ENCODE results near the gene FGD5. TPM values are rescaled to one million over a fixed set of nuclear protein-coding genes. Genes with fewer than 3 reads are reported as not detected.
"Not testable (repeated sequence)": the region's sequence is repeated elsewhere in the genome, so short reads cannot be mapped to it uniquely, and the experiment has no call there.

Gene FGD5
- total and polyA plus RNA-seq, 7 experiments from 2014 or later, result 0.37 TPM; not detected in 6

DNA sequence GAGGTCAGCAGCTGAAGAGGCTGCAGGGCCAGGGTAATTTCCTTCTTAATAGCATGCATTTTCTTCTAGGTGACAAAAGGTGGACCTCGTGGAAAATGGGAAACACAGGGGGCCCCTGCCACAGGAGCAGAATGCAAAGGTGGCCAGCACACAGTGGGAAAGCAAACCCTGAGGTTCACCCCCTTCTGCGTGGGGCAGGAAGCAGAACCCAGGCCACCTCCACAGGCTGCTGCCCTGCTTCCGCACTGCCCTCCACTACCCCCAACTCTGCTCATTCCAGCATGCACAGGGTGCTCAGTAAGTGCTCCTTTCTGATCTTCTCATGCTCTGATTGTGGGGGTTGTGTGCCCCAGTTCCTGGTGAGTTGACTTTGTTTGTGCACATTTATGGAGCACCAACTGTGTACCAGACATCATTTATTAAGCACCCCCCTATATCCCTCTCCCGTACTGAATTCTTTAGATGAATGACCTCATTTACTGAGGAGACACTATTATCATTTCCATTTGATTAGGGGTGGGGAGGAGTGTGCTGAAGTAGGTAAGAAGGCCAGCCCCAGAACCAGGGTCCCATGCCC, 12.7 kb upstream of the FGD5 start:
- Mint-ChIP-seq H3K36me3 (no peaks in the 10 kb centered on the region), H3K27me3 (peaks cover 19 to 59% (median 28%) of the 10 kb centered on the region in 5 donors), H3K4me1 (peaks cover 0 to 25% (median 10%) of the 10 kb centered on the region in 7 donors), H3K9me3 (peaks cover 0 to 1% (median 0%) of the 10 kb centered on the region in 11 donors), H3K27ac (no peak overlapping the region), H3K4me3 (no peak overlapping the region)
- CTCF ChIA-PET, result no interaction called here
- intact Hi-C loops (cut with micrococcal nuclease), result no loop called here
- POLR2A ChIA-PET, result no interaction called here
- H3K27ac ChIP-seq (ENCODE audit: low read depth, low read length), result no peak overlapping the region
- H3K27me3 ChIP-seq (ENCODE audit: control insufficient read depth in 2 of 2, insufficient read depth in 2 of 2, low read length in 2 of 2), result peaks cover 0 to 3% of the 10 kb centered on the region in 2 donors
- no peaks in the 10 kb centered on the region for H3K9me3 ChIP-seq (ENCODE audit: control insufficient read depth in 2 of 3, low read length in 3 of 3)
- H3K4me3 ChIP-seq (ENCODE audit: low read length), result no peak overlapping the region
- ATAC-seq (no peak), DNase-seq (no peak)
- peaks cover 0 to 2% of the 10 kb centered on the region in 2 donors for H3K4me1 ChIP-seq (ENCODE audit: control insufficient read depth in 2 of 2, insufficient read depth in 2 of 2, low read length in 2 of 2)
- no peaks in the 10 kb centered on the region for H3K36me3 ChIP-seq (ENCODE audit: control insufficient read depth in 2 of 3, insufficient read depth in 3 of 3, low read length in 3 of 3)

DNA sequence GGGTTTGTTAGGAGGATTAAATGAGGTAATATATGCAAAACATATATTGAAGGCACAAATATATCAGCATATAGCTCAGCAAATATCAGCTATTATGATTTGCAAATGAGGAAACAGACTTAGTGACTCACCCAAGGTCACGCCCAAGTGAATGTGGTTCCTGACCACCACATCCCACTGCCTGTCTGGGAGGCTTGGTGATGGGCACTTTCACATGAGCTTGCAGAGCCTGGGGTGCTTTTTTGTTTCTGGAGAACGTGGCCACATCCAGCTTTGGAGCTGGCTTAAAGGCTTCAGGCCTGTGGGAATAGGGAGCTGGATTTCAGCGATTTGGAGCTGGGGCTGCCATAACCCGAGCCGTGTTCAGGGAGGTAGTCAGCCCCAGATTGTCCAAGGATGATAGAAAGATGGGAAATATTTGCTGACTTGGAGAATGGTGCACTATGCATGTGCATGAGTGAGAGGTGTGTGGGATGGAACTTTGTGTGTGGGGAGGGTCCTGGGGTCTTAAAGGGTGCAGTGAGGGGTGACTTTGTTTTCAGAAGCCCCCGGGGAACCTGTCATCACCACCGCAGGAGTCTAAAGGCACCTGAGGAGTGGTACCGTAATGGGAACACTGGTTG, 12.0 kb upstream of the FGD5 start:
- ChIA-PET CTCF (no interaction called here), POLR2A (no interaction called here)
- intact Hi-C loops (cut with micrococcal nuclease), result no loop called here
- H3K4me1 ChIP-seq (ENCODE audit: control insufficient read depth in 2 of 2, insufficient read depth in 2 of 2, low read length in 2 of 2), result peaks cover 0 to 4% of the 10 kb centered on the region in 2 donors
- H3K27me3 ChIP-seq (ENCODE audit: control insufficient read depth in 2 of 2, insufficient read depth in 2 of 2, low read length in 2 of 2), result peaks cover 0 to 3% of the 10 kb centered on the region in 2 donors
- Mint-ChIP-seq H3K4me1 (peaks cover 0 to 25% (median 17%) of the 10 kb centered on the region in 7 donors), H3K36me3 (no peaks in the 10 kb centered on the region), H3K27me3 (peaks cover 24 to 66% (median 32%) of the 10 kb centered on the region in 5 donors), H3K27ac (no peak overlapping the region), H3K4me3 (no peak overlapping the region), H3K9me3 (peaks cover 0 to 1% (median 0%) of the 10 kb centered on the region in 11 donors)
- DNase-seq (no peak), ATAC-seq (peak; percentile 72)
- H3K27ac ChIP-seq (ENCODE audit: low read depth, low read length), result no peak overlapping the region
- no peaks in the 10 kb centered on the region for H3K36me3 ChIP-seq (ENCODE audit: control insufficient read depth in 2 of 3, insufficient read depth in 3 of 3, low read length in 3 of 3)
- H3K4me3 ChIP-seq (ENCODE audit: low read length), result no peak overlapping the region
- no peaks in the 10 kb centered on the region for H3K9me3 ChIP-seq (ENCODE audit: control insufficient read depth in 2 of 3, low read length in 3 of 3)

DNA sequence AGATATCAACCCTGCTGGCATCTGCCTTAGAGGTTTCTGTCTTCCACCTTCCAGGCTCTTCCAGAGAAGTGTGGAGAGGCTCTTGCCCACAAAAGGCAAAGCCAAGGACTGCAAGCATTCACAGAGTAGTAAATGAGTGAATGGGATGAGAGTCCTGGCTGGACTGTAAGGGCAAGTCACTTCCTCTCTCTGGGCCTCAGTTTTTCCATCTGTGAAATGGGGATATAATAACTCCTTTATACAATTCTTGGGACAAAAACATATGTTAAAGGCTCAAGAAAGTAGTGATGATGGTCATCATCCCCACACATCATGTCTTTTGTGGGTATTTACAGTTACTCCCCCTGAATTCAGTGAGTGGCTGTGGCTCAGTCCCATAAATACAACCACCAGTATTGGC, 10.7 kb upstream of the FGD5 start:
- no peak overlapping the region for H3K4me3 ChIP-seq (ENCODE audit: low read length)
- Mint-ChIP-seq H3K27me3 (peaks cover 37 to 78% (median 44%) of the 10 kb centered on the region in 5 donors), H3K4me1 (peaks cover 0 to 25% (median 17%) of the 10 kb centered on the region in 7 donors), H3K4me3 (no peak overlapping the region), H3K27ac (no peak overlapping the region), H3K9me3 (peaks cover 0 to 1% (median 0%) of the 10 kb centered on the region in 11 donors), H3K36me3 (no peaks in the 10 kb centered on the region)
- H3K27ac ChIP-seq (ENCODE audit: low read depth, low read length), result no peak overlapping the region
- ChIA-PET CTCF (no interaction called here), POLR2A (no interaction called here)
- peaks cover 0 to 4% of the 10 kb centered on the region in 2 donors for H3K4me1 ChIP-seq (ENCODE audit: control insufficient read depth in 2 of 2, insufficient read depth in 2 of 2, low read length in 2 of 2)
- no peak for ATAC-seq
- no peak for DNase-seq
- H3K36me3 ChIP-seq (ENCODE audit: control insufficient read depth in 2 of 3, insufficient read depth in 3 of 3, low read length in 3 of 3), result no peaks in the 10 kb centered on the region
- intact Hi-C loops (cut with micrococcal nuclease), result no loop called here
- H3K9me3 ChIP-seq (ENCODE audit: control insufficient read depth in 2 of 3, low read length in 3 of 3), result no peaks in the 10 kb centered on the region
- peaks cover 0 to 3% of the 10 kb centered on the region in 2 donors for H3K27me3 ChIP-seq (ENCODE audit: control insufficient read depth in 2 of 2, insufficient read depth in 2 of 2, low read length in 2 of 2)

DNA sequence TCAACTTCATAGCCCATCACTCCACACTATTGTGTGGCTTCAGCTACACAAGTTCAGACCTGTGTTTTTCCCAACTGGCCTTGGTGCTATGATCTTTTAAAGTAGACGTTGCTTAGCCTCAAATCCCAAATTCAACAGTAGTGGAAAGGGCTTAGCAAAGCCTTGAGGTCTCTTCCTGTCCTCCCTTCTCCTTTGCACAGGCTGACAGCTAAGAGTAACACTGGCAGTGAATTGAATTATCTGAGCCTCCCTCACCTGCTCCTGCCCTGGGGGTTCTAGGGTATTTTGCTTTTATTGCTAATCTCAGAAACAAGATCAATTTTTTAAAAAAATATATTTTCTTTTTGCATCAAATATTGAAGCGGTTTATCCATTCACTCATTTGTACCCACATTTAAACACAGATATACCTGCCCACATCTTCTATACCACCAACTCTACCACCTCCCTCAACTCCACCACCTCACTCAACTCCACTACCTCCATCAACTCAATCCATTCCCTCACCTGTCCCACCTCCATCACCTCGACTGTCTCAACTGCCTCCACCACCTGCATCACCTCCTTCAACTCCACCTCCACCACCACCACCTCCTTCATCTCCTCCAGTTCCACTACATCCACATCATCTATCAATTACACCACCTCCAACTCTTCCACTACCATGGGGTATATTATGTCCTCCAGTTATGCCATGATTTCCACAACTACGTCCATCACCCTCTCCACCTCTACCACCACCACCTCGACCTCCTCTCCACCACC, 10.1 kb upstream of the FGD5 start:
- Mint-ChIP-seq H3K9me3 (peaks cover 0 to 1% (median 0%) of the 10 kb centered on the region in 11 donors), H3K36me3 (no peaks in the 10 kb centered on the region), H3K4me3 (peak overlapping the region in 2 of 10 donors; percentile 11 to 52), H3K27me3 (peaks cover 43 to 81% (median 51%) of the 10 kb centered on the region in 5 donors), H3K4me1 (peaks cover 0 to 25% (median 16%) of the 10 kb centered on the region in 7 donors), H3K27ac (no peak overlapping the region)
- Histone ChIP-seq H3K36me3 (ENCODE audit: control insufficient read depth in 2 of 3, insufficient read depth in 3 of 3, low read length in 3 of 3) (no peaks in the 10 kb centered on the region), H3K27ac (ENCODE audit: low read depth, low read length) (no peak overlapping the region), H3K4me3 (ENCODE audit: low read length) (no peak overlapping the region), H3K27me3 (ENCODE audit: control insufficient read depth in 2 of 2, insufficient read depth in 2 of 2, low read length in 2 of 2) (no peaks in the 10 kb centered on the region), H3K9me3 (ENCODE audit: control insufficient read depth in 2 of 3, low read length in 3 of 3) (no peaks in the 10 kb centered on the region), H3K4me1 (ENCODE audit: control insufficient read depth in 2 of 2, insufficient read depth in 2 of 2, low read length in 2 of 2) (peaks cover 0 to 4% of the 10 kb centered on the region in 2 donors)
- ATAC-seq (no peak), DNase-seq (no peak)
- POLR2A ChIA-PET, result no interaction called here
- CTCF ChIA-PET, result no interaction called here
- intact Hi-C loops (cut with micrococcal nuclease), result no loop called here

DNA sequence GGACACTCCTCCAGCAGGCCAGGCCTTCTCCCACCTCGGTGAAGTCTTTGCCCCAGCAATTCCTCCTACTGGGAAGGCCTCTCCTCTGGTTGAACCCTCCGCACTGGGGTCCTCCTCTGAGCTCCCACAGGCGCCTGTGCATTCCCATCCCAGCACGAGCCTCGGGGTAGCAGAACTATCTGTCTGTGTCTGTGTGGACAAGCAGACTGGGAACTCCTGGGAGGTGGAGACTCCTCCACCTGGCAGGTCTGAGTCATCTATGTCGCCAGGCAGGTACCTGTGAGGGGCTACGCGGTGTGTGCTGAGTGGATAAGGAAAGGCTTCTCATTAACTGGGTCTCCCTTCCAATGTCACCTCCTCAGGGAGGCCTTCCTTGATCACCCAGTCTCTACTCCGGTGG, 9.2 kb upstream of the FGD5 start:
- not testable (repeated sequence) for H3K36me3 Mint-ChIP-seq

DNA sequence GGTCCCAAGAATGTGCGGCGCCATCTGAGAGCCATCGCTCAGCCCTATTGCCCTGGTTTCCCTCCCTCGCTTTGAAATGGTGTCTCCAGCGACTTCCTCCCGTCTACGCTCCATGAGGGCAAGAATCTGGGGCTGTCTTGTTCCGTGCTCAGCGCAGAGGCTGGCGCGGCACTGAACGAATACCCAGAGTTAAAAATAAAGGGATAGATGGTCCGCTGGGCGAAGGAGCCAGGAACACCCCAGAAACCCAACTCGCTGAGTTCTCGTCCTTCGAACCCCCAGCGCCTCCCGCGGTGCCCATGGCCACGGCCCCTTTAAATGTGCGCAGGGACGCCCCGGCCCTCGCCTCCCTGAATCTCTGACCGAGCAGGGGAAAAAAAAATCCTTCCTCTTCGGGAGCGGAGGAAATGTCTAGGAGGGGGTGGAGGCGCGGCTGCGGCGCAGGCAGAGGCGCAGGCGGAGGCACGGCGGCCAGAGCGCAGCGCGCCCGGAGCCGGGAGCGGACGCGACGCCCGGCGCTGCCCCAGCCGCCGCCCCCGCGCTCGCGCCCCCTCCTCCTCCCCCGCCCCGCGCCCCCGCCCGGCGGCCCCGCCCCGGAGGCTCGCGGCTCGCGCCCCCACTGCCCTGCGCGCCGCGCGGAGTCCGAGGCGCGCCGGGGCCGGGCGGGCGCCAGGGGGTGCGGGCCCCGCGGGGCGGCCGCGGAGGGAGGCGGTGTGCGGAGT, 8.5 kb upstream of the FGD5 start:
- Histone ChIP-seq H3K4me3 (ENCODE audit: low read length) (no peak overlapping the region), H3K9me3 (ENCODE audit: control insufficient read depth in 2 of 3, low read length in 3 of 3) (no peaks in the 10 kb centered on the region), H3K36me3 (ENCODE audit: control insufficient read depth in 2 of 3, insufficient read depth in 3 of 3, low read length in 3 of 3) (no peaks in the 10 kb centered on the region), H3K27ac (ENCODE audit: low read depth, low read length) (no peak overlapping the region), H3K27me3 (ENCODE audit: control insufficient read depth in 2 of 2, insufficient read depth in 2 of 2, low read length in 2 of 2) (no peaks in the 10 kb centered on the region), H3K4me1 (ENCODE audit: control insufficient read depth in 2 of 2, insufficient read depth in 2 of 2, low read length in 2 of 2) (peaks cover 0 to 4% of the 10 kb centered on the region in 2 donors)
- Mint-ChIP-seq H3K9me3 (peaks cover 0 to 1% (median 0%) of the 10 kb centered on the region in 11 donors), H3K4me3 (peak overlapping the region in 1 of 10 donors; percentile 31), H3K36me3 (no peaks in the 10 kb centered on the region), H3K4me1 (peaks cover 0 to 12% (median 5%) of the 10 kb centered on the region in 7 donors), H3K27me3 (peaks cover 43 to 84% (median 57%) of the 10 kb centered on the region in 5 donors), H3K27ac (no peak overlapping the region)
- ChIA-PET POLR2A (no interaction called here), CTCF (no interaction called here)
- DNase-seq (no peak), ATAC-seq (no peak)
- intact Hi-C loops (cut with micrococcal nuclease), result no loop called here

More for the DNA sequence above, 9.2 kb upstream of the FGD5 start:
- H3K9me3 ChIP-seq (ENCODE audit: control insufficient read depth in 2 of 3, low read length in 3 of 3); H3K4me3 ChIP-seq (ENCODE audit: low read length); H3K9me3 Mint-ChIP-seq; H3K27ac ChIP-seq (ENCODE audit: low read depth, low read length); POLR2A ChIA-PET; H3K4me1 ChIP-seq (ENCODE audit: control insufficient read depth in 2 of 2, insufficient read depth in 2 of 2, low read length in 2 of 2); H3K27ac Mint-ChIP-seq; H3K27me3 ChIP-seq (ENCODE audit: control insufficient read depth in 2 of 2, insufficient read depth in 2 of 2, low read length in 2 of 2); intact Hi-C loops (cut with micrococcal nuclease); H3K36me3 ChIP-seq (ENCODE audit: control insufficient read depth in 2 of 3, insufficient read depth in 3 of 3, low read length in 3 of 3); CTCF ChIA-PET; ATAC-seq; DNase-seq; H3K4me3 Mint-ChIP-seq: not testable (repeated sequence)
- H3K27me3 Mint-ChIP-seq, result peaks cover 43 to 84% (median 57%) of the 10 kb centered on the region in 5 donors
- H3K4me1 Mint-ChIP-seq, result peaks cover 0 to 16% (median 9%) of the 10 kb centered on the region in 7 donors
